Sigmoid colon (tissue), 7 donors: ENCODE results near the gene WDFY2. TPM values are rescaled to one million over a fixed set of nuclear protein-coding genes. Genes with fewer than 3 reads are reported as not detected.

ENCODE experiments used
- DNase-seq: peaks from one replicate; pipeline ENCODE4 v3.0.0-alpha.2; 2019
- H3K27ac ChIP-seq, 4 donors: fragments of 200-600 bp; sonication (generic); one replicate each; pipeline ENCODE4 v1.5.1; 2016 to 2019; ENCODE audit warnings: mild to moderate bottlenecking in 1 of 4
- H3K27me3 ChIP-seq, 3 donors: fragments of 200-600 bp; sonication (generic); one replicate each; pipeline ENCODE4 v1.5.1; 2019; ENCODE audit warnings: mild to moderate bottlenecking in 1 of 3
- H3K36me3 ChIP-seq, 4 donors: fragments of 200-600 bp; sonication (generic); one replicate each; pipeline ENCODE4 v1.5.1; 2016 to 2019
- H3K4me1 ChIP-seq, 4 donors: fragments of 200-600 bp; sonication (generic); one replicate each; pipeline ENCODE4 v1.5.1; 2017 to 2019
- H3K4me3 ChIP-seq, 4 donors: fragments of 200-600 bp; sonication (generic); one replicate each; pipeline ENCODE4 v1.5.1; 2017 to 2019; ENCODE audit warnings: mild to moderate bottlenecking in 2 of 4, moderate library complexity in 1 of 4
- H3K9me3 ChIP-seq, 4 donors: fragments of 200-600 bp in 3 of 4; sonication (generic) in 3 of 4; one replicate each; pipeline versions ENCODE4 v1.5.1 to v1.6.1; 2013 to 2019
- EP300 ChIP-seq, 4 donors: sonication (generic); formaldehyde crosslinking; IDR thresholded peaks; one replicate each; pipeline ENCODE4 v1.6.1; 2017; ENCODE audit warnings: antibody characterized with exemption in 4 of 4
- POLR2A ChIP-seq, 2 donors: fragments of 450-650 bp; IDR thresholded peaks; one replicate each; pipeline ENCODE4 v1.6.1; 2016; ENCODE audit warnings: antibody characterized with exemption in 2 of 2, mild to moderate bottlenecking in 2 of 2, moderate library complexity in 2 of 2
- POLR2AphosphoS5 ChIP-seq, 4 donors: sonication (generic); formaldehyde crosslinking; IDR thresholded peaks; one replicate each; pipeline ENCODE4 v1.6.1; 2017; ENCODE audit warnings: antibody characterized with exemption in 4 of 4
- WGBS, 2 donors: extraction: QIAGEN DNeasy Blood & Tissue Kit; methylation state at CpG; one replicate each; pipeline ENCODE4 v1.1.7; 2013; 5-methylcytosine and 5-hydroxymethylcytosine counted together
- intact Hi-C: fragments of 100-400 bp; cut with DNase I; formaldehyde crosslinking; loops from one replicate; pipeline ENCODE4 v1.15.1; 2023
- polyA plus RNA-seq, 3 donors: library from polyadenylated mRNA; stranded (reverse); fragments of 200-250 nt; gene quantifications; one replicate each; pipeline ENCODE4 v1.2.3, GENCODE V29; 2013
- total RNA-seq, 4 donors: library from RNA; depleted of rRNA; stranded (reverse); fragments of >200 nt; gene quantifications; one replicate each; pipeline ENCODE4 v1.1.0, GENCODE V29; 2016
- TF ChIP-seq, protein P1 (sequence below), 4 experiments: fragments of 450-650 bp in 3 of 4; fragments of 200-600 bp in 1 of 4; IDR thresholded peaks; one replicate each; pipeline ENCODE4 v1.5.1; 2016 to 2019; ENCODE audit warnings: antibody characterized with exemption in 4 of 4, mild to moderate bottlenecking in 3 of 4, moderate library complexity in 2 of 4
- donor health status: healthy with polysubstance abuse.
- donor health status: Bipolar disorder and iron deficiency.
- donor health status: healthy.

The WDFY2 gene
- total and polyA plus RNA-seq, 7 donors, result 0.60 to 18.3 (median 7.3) TPM

DNA sequence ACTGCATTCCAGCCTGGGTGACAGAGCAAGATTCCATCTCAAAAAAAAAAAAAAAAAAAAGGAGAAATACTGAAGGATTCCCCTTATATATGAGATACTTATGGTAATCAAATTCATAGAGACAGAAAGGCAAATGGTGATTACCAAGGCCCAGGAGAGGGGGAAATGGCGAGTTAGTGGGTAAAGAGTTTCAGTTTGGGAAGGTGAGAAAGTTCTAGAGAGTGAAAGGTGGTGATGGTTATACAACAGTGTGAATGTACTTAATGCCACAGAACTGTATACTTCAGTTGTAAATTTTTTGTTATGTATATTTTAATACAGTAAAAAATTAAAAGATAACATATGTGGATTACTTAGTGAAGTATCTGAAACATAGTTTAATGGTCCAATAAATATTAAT, 129.5 kb downstream of the WDFY2 start:
- intact Hi-C loops, result no loop called here
- TF ChIP-seq POLR2A (IDR thresholded peaks at IDR 0.05) (no peak), POLR2AphosphoS5 (IDR thresholded peaks at IDR 0.05) (no peak), EP300 (IDR thresholded peaks at IDR 0.05) (no peak)
- TF ChIP-seq, protein P1, sequence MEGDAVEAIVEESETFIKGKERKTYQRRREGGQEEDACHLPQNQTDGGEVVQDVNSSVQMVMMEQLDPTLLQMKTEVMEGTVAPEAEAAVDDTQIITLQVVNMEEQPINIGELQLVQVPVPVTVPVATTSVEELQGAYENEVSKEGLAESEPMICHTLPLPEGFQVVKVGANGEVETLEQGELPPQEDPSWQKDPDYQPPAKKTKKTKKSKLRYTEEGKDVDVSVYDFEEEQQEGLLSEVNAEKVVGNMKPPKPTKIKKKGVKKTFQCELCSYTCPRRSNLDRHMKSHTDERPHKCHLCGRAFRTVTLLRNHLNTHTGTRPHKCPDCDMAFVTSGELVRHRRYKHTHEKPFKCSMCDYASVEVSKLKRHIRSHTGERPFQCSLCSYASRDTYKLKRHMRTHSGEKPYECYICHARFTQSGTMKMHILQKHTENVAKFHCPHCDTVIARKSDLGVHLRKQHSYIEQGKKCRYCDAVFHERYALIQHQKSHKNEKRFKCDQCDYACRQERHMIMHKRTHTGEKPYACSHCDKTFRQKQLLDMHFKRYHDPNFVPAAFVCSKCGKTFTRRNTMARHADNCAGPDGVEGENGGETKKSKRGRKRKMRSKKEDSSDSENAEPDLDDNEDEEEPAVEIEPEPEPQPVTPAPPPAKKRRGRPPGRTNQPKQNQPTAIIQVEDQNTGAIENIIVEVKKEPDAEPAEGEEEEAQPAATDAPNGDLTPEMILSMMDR (IDR thresholded peaks at IDR 0.05), result no peak
- Histone ChIP-seq H3K27me3 (no peaks in the 10 kb centered on the region), H3K9me3 (no peaks in the 10 kb centered on the region), H3K4me3 (no peak overlapping the region), H3K36me3 (no peaks in the 10 kb centered on the region), H3K4me1 (no peaks in the 10 kb centered on the region), H3K27ac (no peak overlapping the region)
- 92 to 93% methylated on average over 1 of the region's 1 CpG for WGBS, 2 donors
- no peak for DNase-seq

DNA sequence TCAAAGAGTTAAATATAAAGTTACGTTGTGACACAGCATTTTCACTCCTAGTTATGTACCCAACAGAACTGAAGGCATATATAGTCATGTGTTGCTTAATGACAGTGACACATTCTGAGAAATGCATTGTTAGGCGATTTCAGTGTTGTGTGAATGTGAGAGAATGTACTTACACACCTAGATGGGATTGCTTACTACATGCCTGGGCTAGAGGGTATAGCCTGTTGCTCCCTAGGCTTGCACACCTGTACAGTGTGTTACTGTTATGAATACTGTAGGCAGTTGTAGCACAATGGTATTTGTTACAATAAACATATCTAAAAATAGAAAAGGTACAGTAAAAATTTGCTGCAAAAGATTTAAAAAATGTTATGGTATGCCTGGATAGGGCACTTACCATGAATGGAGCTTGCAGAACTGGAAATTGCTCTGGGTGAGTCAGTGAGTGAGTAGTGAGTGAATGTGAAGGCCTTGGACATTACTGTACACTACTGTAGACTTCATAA, 130.5 kb downstream of the WDFY2 start:
- Histone ChIP-seq H3K36me3 (no peaks in the 10 kb centered on the region), H3K4me3 (no peak overlapping the region), H3K27ac (no peak overlapping the region), H3K27me3 (no peaks in the 10 kb centered on the region), H3K4me1 (no peaks in the 10 kb centered on the region), H3K9me3 (no peaks in the 10 kb centered on the region)
- no peak for DNase-seq
- intact Hi-C loops, result no loop called here
- TF ChIP-seq, protein P1 (IDR thresholded peaks at IDR 0.05), result no peak
- no peak for TF ChIP-seq EP300 (IDR thresholded peaks at IDR 0.05)
- TF ChIP-seq POLR2A (IDR thresholded peaks at IDR 0.05), result no peak
- no peak for TF ChIP-seq POLR2AphosphoS5 (IDR thresholded peaks at IDR 0.05)
- 63 to 74% methylated on average over 2 of the region's 2 CpGs for whole genome bisulfite sequencing, 2 donors

DNA sequence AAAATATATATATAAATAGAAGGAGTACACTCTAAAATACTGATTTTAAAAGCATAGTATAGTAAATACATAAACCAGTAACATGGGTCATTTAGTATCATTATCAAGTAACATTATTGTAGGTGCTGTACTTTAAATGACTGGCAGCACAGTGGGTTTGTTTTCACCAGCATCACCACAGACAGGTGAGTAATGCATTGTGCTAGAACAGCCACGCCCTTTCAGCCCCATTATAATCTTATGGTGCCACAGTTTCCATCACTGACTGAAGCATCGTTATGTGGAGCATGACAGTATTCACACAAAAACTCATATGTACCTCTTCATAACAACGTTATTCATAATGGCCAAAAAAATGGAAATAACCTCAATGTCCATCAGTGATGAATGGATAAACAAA, 131.4 kb downstream of the WDFY2 start:
- WGBS, 2 donors, result 90 to 95% methylated on average over 3 of the region's 3 CpGs
- intact Hi-C loops, result no loop called here
- Histone ChIP-seq H3K4me3 (no peak overlapping the region), H3K36me3 (no peaks in the 10 kb centered on the region), H3K27me3 (no peaks in the 10 kb centered on the region), H3K4me1 (no peaks in the 10 kb centered on the region), H3K27ac (no peak overlapping the region), H3K9me3 (no peaks in the 10 kb centered on the region)
- TF ChIP-seq POLR2A (IDR thresholded peaks at IDR 0.05), result no peak
- TF ChIP-seq, protein P1 (IDR thresholded peaks at IDR 0.05), result no peak
- no peak for TF ChIP-seq POLR2AphosphoS5 (IDR thresholded peaks at IDR 0.05)
- no peak for TF ChIP-seq EP300 (IDR thresholded peaks at IDR 0.05)
- DNase-seq, result no peak

DNA sequence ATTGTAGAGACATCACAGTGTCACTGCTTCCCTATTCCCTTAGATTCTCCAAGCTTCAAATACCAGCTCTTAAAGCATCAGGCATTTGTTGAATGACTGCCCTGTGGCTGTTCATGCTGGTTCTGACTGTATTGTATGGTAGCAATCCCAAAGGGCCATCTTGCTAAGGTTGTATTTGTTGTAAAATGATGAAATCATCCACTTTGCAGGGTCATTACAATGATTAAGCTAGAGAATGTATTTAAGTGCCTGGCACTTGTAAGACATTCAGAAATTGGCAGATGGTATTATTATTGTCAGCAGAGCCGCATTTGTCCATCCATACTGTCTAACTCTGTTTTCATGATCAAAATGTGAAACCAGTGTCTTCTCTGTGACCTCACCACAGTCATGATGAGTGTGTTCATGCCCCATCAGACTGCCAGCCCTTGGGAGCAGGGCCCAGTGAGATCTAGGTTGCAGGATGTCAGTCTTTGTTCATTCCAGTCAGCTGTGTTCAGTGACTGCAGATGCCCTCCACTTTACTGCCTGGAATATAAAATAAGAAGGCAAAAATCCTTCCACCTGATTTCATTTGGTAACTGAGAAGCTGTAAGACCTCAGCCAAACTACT, 133.6 kb downstream of the WDFY2 start:
- Histone ChIP-seq H3K27ac (no peak overlapping the region), H3K27me3 (no peaks in the 10 kb centered on the region), H3K4me1 (peaks cover 0 to 12% (median 9%) of the 10 kb centered on the region in 4 donors), H3K4me3 (no peak overlapping the region), H3K9me3 (no peaks in the 10 kb centered on the region), H3K36me3 (no peaks in the 10 kb centered on the region)
- 93 to 95% methylated on average over 1 of the region's 1 CpG for WGBS, 2 donors
- intact Hi-C loops, result no loop called here
- DNase-seq, result no peak
- no peak for TF ChIP-seq POLR2AphosphoS5 (IDR thresholded peaks at IDR 0.05)
- TF ChIP-seq POLR2A (IDR thresholded peaks at IDR 0.05), result no peak
- TF ChIP-seq EP300 (IDR thresholded peaks at IDR 0.05), result no peak
- TF ChIP-seq, protein P1 (IDR thresholded peaks at IDR 0.05), result no peak

DNA sequence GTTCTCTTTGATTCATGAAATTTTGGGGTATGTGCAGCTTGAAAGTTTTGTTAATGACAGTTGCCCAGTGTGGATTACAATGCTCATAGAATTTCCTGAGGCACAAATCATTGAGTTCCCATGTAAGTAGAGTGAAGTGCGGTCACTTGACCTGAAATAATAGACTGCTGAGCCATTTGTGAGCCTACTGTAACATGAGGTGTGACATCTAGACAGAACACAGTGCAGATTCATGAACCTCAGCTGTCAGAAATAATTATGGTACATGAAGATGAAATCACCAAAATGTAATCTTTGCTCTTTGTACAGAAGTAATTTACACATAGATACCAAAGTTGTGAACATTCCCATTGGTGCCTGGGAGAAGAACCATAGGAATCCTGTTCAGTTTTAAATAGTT, 135.1 kb downstream of the WDFY2 start:
- no peak for DNase-seq
- H3K4me1 ChIP-seq, result peaks cover 0 to 12% (median 9%) of the 10 kb centered on the region in 4 donors
- no peak overlapping the region for H3K4me3 ChIP-seq
- intact Hi-C loops, result no loop called here
- WGBS, 2 donors, result 99% methylated on average over 1 of the region's 1 CpG
- H3K9me3 ChIP-seq, result no peaks in the 10 kb centered on the region
- H3K27me3 ChIP-seq, result no peaks in the 10 kb centered on the region
- H3K27ac ChIP-seq, result no peak overlapping the region
- H3K36me3 ChIP-seq, result no peaks in the 10 kb centered on the region
- TF ChIP-seq, protein P1 (IDR thresholded peaks at IDR 0.05), result no peak
- no peak for TF ChIP-seq EP300 (IDR thresholded peaks at IDR 0.05)
- no peak for TF ChIP-seq POLR2AphosphoS5 (IDR thresholded peaks at IDR 0.05)
- no peak for TF ChIP-seq POLR2A (IDR thresholded peaks at IDR 0.05)
